LNCaP clone FGC (cell line): ENCODE data around the gene MAN1C1.

Source experiments
- DNase-seq: peaks from one replicate; pipeline ENCODE4 v3.0.0-alpha.2; 2011; ENCODE audit warnings: low read depth
- H3K4me3 ChIP-seq: 2 replicates; pipeline ENCODE4 v1.5.1; 2011; ENCODE audit warnings: mild to moderate bottlenecking, low read depth, low read length, control low read depth
- CTCF ChIP-seq: IDR thresholded peaks from 2 replicates; pipeline ENCODE4 v1.5.1; 2012; ENCODE audit warnings: mild to moderate bottlenecking; ENCODE audit not compliant: control insufficient read depth, insufficient read depth; ENCODE audit errors: extremely low read depth

The MAN1C1 gene

GRCh38 chr1:25700144-25700523 is 83.5 kb downstream of the MAN1C1 start:
- no peak overlapping the region for H3K4me3 ChIP-seq
- DNase-seq: no peak
- TF ChIP-seq CTCF: no peak

- H3K4me3 ChIP-seq: no peak overlapping the region
- no peak for DNase-seq
- no peak for TF ChIP-seq CTCF
Observed at GRCh38 chr1:25700626-25701025, 84.0 kb downstream of the MAN1C1 start.

- no peak overlapping the region for H3K4me3 ChIP-seq
- DNase-seq: no peak
- TF ChIP-seq CTCF: no peak
Observed at GRCh38 chr1:25701030-25701785, 84.6 kb downstream of the MAN1C1 start.

DNA sequence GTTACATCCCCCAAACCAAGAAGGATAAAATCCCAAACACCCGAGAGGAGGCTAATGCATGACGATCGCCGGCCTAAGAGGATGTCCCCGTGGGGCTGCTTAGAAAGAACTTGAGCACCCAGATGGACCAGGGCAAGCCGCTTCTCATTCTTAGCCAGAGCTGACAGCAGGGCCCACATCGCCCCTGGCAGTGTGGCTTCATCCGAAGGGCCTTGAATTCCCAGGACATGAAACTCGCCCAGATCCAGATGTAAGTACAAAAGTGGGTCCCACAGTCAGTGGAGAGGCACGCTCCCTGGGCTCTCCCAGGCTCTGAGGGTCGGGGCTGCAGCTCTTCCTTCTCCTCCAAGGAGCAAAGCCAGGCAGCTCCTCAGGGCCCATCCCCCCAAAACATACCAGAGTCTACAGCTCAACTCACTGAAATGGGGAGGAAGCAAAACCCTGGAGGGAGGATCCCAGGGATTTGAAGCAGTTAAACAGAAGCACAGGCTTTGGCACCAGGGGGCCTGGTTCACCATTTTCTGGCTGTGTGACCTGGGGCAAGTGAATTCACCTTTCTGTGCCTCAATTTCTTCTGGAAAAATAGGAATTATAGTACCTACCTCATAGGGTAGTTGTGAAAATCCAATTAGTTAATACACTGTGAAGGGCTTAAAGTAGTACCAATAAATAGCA is 85.6 kb downstream of the MAN1C1 start:
- no peak for TF ChIP-seq CTCF
- H3K4me3 ChIP-seq: no peak overlapping the region
- DNase-seq: no peak

DNA sequence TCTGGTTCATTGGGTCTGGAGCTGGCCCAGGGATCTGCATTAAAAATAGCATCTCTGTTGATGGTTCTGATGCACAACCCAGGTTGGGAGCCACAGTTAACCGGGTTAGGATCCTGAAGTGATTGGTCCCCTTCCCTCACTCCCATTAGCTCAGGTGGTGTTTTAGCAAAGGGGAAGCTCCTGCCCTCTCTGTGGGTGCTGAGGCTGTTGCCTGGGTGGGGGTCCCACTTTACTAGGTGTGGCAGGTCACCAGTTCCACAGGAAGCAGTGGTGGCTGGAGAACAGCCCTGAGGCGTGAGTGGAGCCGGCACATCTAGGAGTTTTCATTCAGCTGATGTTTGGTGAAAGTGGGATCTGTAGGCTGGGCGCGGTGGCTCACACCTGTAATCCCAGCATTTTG is 86.5 kb downstream of the MAN1C1 start:
- H3K4me3 ChIP-seq: no peak overlapping the region
- DNase-seq: no peak
- no peak for TF ChIP-seq CTCF

DNA sequence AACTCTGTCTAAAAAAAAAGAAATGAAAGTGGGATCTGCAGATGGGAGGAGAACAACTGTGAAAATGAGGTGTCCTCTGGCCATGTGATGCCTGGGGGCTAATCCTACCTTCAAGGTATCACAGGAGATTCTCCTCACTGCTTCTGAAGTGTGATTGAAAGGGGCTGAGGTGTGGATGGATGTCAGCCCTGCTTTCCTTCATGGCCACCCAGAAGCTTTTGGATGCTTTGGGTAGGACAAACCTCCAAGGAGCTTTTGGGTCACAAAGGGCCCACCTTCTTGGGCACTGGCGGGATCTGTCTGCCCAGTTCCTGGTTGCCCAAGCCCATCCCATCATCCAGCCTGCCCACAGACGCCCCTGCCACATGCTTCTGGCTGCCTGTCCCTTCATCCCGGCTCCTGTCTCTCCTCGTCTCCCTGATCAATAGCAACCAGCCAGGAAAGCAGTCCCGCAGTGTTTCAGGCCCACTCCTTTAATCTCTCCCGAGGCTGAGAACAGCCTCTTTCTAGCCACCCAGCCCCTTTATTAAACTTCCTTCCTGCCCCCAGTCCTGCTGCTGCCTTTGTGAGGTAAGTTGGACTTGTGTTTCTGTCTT is 87.2 kb downstream of the MAN1C1 start:
- DNase-seq: no peak
- no peak overlapping the region for H3K4me3 ChIP-seq
- no peak for TF ChIP-seq CTCF
